Mucosa of stomach (tissue), 1 donor: ENCODE results near the gene RAI1.
"Not testable (repeated sequence)": the region's sequence is repeated elsewhere in the genome, so short reads cannot be mapped to it uniquely, and the experiment has no call there.

Experiments used
- H3K27me3 ChIP-seq: one replicate; pipeline ENCODE4 v1.7.0; 2013; ENCODE audit warnings: mild to moderate bottlenecking, low read length; ENCODE audit not compliant: control insufficient read depth, insufficient read depth
- H3K36me3 ChIP-seq: one replicate; pipeline ENCODE4 v1.7.0; 2013; ENCODE audit warnings: low read length; ENCODE audit not compliant: control insufficient read depth, insufficient read depth
- H3K4me1 ChIP-seq: one replicate; pipeline ENCODE4 v1.7.0; 2013; ENCODE audit warnings: mild to moderate bottlenecking, low read length; ENCODE audit not compliant: control insufficient read depth, insufficient read depth
- H3K4me3 ChIP-seq: one replicate; pipeline ENCODE4 v1.7.0; 2013; ENCODE audit warnings: low read length
- H3K9ac ChIP-seq: one replicate; pipeline ENCODE4 v1.7.0; 2013; ENCODE audit warnings: mild to moderate bottlenecking, low read length, moderate library complexity
- H3K9me3 ChIP-seq: one replicate; pipeline ENCODE4 v1.7.0; 2013; ENCODE audit warnings: mild to moderate bottlenecking, low read length, moderate library complexity; ENCODE audit not compliant: control insufficient read depth
- donor health status: Pancreatic carcinoma.

RAI1 gene, protein sequence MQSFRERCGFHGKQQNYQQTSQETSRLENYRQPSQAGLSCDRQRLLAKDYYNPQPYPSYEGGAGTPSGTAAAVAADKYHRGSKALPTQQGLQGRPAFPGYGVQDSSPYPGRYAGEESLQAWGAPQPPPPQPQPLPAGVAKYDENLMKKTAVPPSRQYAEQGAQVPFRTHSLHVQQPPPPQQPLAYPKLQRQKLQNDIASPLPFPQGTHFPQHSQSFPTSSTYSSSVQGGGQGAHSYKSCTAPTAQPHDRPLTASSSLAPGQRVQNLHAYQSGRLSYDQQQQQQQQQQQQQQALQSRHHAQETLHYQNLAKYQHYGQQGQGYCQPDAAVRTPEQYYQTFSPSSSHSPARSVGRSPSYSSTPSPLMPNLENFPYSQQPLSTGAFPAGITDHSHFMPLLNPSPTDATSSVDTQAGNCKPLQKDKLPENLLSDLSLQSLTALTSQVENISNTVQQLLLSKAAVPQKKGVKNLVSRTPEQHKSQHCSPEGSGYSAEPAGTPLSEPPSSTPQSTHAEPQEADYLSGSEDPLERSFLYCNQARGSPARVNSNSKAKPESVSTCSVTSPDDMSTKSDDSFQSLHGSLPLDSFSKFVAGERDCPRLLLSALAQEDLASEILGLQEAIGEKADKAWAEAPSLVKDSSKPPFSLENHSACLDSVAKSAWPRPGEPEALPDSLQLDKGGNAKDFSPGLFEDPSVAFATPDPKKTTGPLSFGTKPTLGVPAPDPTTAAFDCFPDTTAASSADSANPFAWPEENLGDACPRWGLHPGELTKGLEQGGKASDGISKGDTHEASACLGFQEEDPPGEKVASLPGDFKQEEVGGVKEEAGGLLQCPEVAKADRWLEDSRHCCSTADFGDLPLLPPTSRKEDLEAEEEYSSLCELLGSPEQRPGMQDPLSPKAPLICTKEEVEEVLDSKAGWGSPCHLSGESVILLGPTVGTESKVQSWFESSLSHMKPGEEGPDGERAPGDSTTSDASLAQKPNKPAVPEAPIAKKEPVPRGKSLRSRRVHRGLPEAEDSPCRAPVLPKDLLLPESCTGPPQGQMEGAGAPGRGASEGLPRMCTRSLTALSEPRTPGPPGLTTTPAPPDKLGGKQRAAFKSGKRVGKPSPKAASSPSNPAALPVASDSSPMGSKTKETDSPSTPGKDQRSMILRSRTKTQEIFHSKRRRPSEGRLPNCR (N-terminal part only)

DNA sequence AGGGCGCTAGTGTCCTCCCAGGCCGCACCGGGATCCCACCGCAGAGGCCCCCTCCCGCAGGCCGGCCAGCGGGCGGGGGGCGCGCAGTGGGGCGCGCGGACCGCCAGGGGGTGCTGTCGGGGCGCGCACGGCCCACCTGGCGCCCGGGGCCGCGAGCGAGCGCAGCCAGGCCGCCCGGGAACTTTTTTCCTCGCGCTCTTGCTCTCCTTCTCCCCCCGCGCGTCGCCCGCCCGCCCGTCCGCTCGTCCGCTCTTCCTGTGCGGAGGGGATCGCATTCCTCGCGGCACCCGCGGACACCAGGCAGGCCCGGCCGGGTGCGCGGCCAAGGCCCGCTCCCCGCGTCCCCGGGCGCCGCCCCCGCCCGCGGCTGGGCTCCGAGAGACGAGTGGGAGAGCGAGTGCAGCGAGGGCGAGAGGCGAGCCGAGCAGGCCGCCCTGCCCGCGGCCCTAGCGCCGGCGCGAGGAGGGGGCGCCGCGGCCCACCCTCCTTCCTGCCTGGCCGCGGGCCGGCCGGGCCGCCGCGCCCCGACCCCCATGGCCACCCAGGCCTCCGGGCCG is at the start of gene RAI1:
Gene RAI1 (plus strand): TSS at position 272 of the 557 bp plus-strand sequence. CDS start 111,491 bp downstream, outside the sequence.
- peaks cover 28% of the 10 kb centered on the region for H3K4me1 ChIP-seq

GRCh38 chr17:17632690-17633089 is 48.6 kb upstream of the RAI1 start:
- not testable (repeated sequence) for H3K36me3 ChIP-seq, H3K4me3 ChIP-seq, H3K27me3 ChIP-seq, H3K9ac ChIP-seq, H3K9me3 ChIP-seq, H3K4me1 ChIP-seq

More for the DNA sequence above, at the start of gene RAI1:
- Histone ChIP-seq H3K9ac (peak within 1 kb of the TSS; percentile 88), H3K9me3 (no peaks in the 10 kb centered on the region), H3K4me3 (peak within 1 kb of the TSS; percentile 15), H3K36me3 (no peaks in the 10 kb centered on the region), H3K27me3 (no peaks in the 10 kb centered on the region)

- Histone ChIP-seq H3K36me3 (no peaks in the 10 kb centered on the region), H3K9ac (no peak overlapping the region), H3K4me1 (no peaks in the 10 kb centered on the region), H3K27me3 (no peaks in the 10 kb centered on the region), H3K4me3 (no peak overlapping the region), H3K9me3 (no peaks in the 10 kb centered on the region)
These were observed 47.9 kb upstream of the RAI1 start for GRCh38 chr17:17633310-17633709.

DNA sequence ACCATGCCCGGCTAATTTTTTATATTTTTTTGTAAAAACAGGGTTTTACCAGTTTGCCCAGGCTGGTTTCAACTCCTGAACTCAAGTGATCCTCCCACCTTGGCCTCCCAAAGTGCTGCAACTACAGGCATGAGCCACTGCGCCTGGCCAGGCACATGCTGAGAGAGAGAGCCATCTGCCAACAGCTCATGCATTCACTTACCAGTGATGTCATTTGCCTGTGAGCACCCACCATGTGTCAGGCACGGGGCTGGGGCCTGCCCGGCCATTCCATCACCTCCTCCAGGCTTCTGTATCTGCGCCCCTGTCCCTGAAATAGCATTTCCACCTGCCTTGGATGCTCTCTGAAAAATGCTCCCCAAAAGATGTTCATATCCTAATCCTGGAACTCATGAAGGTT is 46.1 kb upstream of the RAI1 start:
- H3K4me3 ChIP-seq: no peak overlapping the region
- H3K36me3 ChIP-seq: no peaks in the 10 kb centered on the region
- H3K27me3 ChIP-seq: no peaks in the 10 kb centered on the region
- no peaks in the 10 kb centered on the region for H3K4me1 ChIP-seq
- no peak overlapping the region for H3K9ac ChIP-seq
- H3K9me3 ChIP-seq: no peaks in the 10 kb centered on the region

DNA sequence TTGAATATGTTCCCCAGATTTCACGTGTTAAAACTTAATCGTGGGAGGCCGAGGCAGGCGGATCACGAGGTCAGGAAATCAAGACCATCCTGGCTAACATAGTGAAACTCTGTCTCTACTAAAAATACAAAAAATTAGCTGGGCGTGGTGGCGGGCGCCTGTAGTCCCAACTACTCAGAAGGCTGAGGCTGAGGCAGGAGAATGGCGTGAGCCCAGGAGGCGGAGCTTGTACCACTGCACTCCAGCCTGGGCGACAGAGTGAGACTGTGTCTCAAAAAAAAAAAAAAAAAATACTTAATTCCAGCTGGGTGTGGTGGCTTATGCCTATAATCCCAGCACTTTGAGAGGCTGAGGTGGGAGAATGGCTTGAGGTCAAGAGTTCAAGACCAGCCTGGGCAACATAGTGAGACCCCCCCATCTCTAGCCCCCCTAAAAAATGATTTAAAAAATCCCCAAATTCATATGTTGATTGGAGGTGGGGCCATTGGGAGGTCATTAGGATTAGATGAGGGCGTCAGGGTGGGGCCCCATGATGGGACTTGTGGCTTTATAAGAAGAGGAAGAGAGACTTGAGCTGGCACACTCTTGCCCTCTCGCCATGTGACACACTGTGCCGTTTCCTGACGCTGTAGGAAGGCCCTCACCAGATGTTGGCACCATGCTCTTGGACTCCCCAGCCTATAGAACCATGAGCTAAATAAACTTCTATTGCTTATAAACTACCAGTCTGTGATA is 45.6 kb upstream of the RAI1 start:
- not testable (repeated sequence) for H3K4me1 ChIP-seq, H3K36me3 ChIP-seq, H3K9me3 ChIP-seq, H3K9ac ChIP-seq, H3K4me3 ChIP-seq, H3K27me3 ChIP-seq

GRCh38 chr17:17636272-17636885 is 44.9 kb upstream of the RAI1 start:
- no peaks in the 10 kb centered on the region for H3K27me3 ChIP-seq
- H3K36me3 ChIP-seq: no peaks in the 10 kb centered on the region
- H3K9ac ChIP-seq: no peak overlapping the region
- no peaks in the 10 kb centered on the region for H3K9me3 ChIP-seq
- H3K4me1 ChIP-seq: no peaks in the 10 kb centered on the region
- no peak overlapping the region for H3K4me3 ChIP-seq

DNA sequence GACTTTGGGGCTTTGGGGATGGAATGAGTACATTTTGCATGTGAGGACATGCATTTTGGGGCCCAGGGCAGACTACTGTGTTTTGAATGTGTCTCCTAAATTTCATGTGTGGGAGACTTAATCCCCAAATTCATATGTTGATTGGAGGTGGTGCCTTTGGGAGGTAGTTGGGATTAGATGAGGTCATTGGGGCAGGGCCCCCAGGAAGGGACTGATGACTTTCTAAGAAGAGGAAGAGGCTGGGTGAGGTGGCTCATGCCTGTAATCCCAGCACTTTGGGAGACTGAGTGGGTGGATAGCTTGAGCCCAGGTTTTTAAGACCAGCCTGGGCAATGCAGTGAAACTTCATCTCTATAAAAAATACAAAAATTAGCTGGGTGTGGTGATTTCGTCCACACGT is 42.8 kb upstream of the RAI1 start:
- no peaks in the 10 kb centered on the region for H3K4me1 ChIP-seq
- no peaks in the 10 kb centered on the region for H3K27me3 ChIP-seq
- H3K9ac ChIP-seq: no peak overlapping the region
- H3K4me3 ChIP-seq: no peak overlapping the region
- no peaks in the 10 kb centered on the region for H3K9me3 ChIP-seq
- H3K36me3 ChIP-seq: no peaks in the 10 kb centered on the region

DNA sequence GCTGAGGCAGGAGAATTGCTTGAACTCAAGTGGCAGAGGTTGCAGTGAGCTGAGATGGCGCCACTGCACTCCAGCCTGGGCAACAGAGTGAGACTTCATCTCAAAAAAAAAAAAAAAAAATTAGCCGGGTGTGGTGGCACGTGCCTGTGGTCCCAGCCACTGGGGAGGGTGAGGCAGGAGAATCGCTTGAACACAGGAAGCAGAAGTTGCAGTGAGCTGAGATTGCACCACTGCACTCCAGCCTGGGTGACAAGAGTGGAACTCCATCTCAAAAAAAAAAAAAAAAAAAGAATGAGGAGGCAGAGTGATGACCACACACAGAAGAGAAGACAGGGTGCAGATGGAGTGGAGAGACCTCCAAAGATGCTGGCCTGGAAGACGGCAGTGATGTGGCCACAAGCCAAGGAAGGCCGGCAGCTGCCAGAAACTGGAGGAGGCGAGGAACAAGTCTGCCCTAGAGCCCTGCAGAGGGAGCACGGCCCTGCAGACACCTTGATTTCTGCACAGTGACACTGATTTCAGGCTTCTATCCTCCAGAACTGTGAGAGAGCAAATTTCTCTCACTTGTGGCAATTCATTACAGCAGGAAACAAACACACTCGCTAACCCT is 41.5 kb upstream of the RAI1 start:
- H3K4me3 ChIP-seq, H3K27me3 ChIP-seq, H3K4me1 ChIP-seq, H3K36me3 ChIP-seq, H3K9me3 ChIP-seq, H3K9ac ChIP-seq: not testable (repeated sequence)

- Histone ChIP-seq H3K9ac (no peak overlapping the region), H3K4me1 (no peaks in the 10 kb centered on the region), H3K9me3 (no peaks in the 10 kb centered on the region), H3K4me3 (no peak overlapping the region), H3K36me3 (no peaks in the 10 kb centered on the region), H3K27me3 (no peaks in the 10 kb centered on the region)
These were observed 39.4 kb upstream of the RAI1 start for GRCh38 chr17:17641621-17642409.

- H3K4me3 ChIP-seq, H3K9ac ChIP-seq, H3K4me1 ChIP-seq, H3K27me3 ChIP-seq, H3K36me3 ChIP-seq, H3K9me3 ChIP-seq: not testable (repeated sequence)
These were observed 36.1 kb upstream of the RAI1 start for GRCh38 chr17:17645148-17645547.
